Myocyte (in vitro differentiated cells): Measurements from ENCODE around the gene RACGAP1. TPM values are rescaled to one million over a fixed set of nuclear protein-coding genes. Genes with fewer than 3 reads are reported as not detected.

Source experiments
- DNase-seq: peaks from one replicate; pipeline ENCODE4 v3.0.0-alpha.2; 2012; ENCODE audit warnings: low read depth
- total RNA-seq: library from RNA; depleted of rRNA; stranded (reverse); fragments of >200 nt; gene quantifications from 2 replicates; pipeline ENCODE4 v1.2.3, GENCODE V29; 2014

RACGAP1 gene
- total RNA-seq, 1 donor from 2014 or later = 12.8 TPM

DNA sequence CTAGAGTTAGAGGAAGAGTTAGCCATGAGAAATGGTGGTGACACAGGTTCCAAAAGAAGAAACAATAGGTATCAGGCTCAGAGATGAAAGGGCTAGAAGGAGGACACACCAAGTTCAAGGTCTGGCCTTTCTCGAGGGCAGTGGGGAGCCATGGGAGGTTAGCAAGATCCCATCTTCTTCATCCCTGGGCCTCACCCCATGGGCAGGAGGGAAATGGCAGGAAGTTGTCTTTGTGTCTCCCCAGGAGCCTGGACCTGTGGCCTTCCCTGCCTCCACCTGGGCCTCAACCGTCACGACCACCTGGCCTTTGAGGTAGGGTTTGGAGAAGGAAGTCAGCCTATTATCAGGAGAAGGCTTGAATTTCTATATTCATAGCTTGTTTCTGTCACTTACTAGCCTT, 80.6 kb downstream of the RACGAP1 start:
- no peak for DNase-seq

- no peak for DNase-seq
These were observed 81.2 kb downstream of the RACGAP1 start for GRCh38 chr12:49944046-49944445.

DNA sequence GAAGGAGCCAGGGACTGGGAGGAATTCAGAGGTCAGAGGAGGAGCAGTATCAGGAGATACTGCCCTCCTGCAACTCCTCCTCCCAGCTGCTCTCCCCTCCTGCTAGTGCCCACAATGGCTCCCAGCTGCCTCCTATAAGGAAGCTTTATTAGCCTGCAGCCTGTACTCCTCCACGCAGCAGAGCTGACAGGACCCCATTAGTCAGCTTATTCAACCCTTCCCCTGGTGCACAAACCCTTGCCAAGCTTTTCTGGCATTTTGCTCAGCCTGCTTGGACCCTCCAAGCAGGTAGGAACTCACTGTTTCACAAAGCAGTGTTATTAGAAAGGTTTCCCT, 81.7 kb downstream of the RACGAP1 start:
- DNase-seq = no peak

- DNase-seq = no peak
These were observed 82.2 kb downstream of the RACGAP1 start for GRCh38 chr12:49942921-49943624.

- DNase-seq = no peak
These were observed 82.8 kb downstream of the RACGAP1 start for GRCh38 chr12:49942512-49942893.

GRCh38 chr12:49941556-49942511, 83.5 kb downstream of the RACGAP1 start:
- DNase-seq = no peak

DNA sequence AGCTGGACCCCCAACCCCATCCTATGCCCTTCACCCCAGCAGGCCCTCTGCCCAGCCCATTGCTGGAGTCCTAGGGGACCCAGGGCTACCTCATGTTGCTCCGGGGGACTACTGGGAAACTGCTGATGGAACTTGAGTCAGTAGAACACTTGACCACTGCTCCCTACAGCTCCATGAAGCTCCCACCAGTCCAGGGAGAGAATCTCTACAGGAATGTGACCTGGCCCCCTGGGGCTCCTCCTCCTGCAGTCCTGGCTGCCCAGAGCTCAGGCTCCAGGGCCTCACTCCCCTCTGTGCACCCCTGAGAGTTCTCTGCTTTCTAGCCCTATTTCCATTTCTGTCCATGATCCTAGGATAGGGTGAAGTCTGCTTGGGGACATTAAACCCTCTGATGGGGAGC, 85.6 kb downstream of the RACGAP1 start:
- DNase-seq = no peak

DNA sequence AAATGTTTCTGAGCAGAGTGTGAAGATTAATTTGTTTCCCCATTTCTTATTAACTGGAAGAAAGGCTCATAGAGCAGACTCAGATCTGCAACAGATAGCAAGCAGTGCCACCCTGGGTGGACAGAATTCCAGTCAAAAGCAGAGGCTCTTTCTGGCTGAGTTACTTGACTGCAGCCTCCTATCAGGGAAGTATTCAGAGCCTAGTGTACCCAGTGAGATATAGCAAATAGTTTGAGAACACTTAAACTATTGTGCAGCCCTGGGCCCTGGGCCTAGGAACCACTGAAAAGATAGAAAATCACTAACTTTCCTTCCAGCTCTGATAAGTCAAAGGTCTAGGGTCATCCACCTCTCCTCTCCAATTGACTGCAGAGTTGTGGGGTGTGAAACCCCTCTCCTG, 86.0 kb downstream of the RACGAP1 start:
- DNase-seq = no peak

Other genes starting within 250 kb of the RACGAP1 start
- 95.7 and 112 TPM in 2 replicates for gene NCKAP5L, start 197.1 kb downstream of the RACGAP1 start, total RNA-seq
- gene BCDIN3D, start 182.4 kb downstream of the RACGAP1 start, total RNA-seq = 4.3 and 4.9 TPM in 2 replicates
- gene FAIM2, start 121.6 kb downstream of the RACGAP1 start, total RNA-seq = 1.9 and 2.3 TPM in 2 replicates
- gene AQP2, start 74.8 kb downstream of the RACGAP1 start, total RNA-seq = not detected in 2 replicates
- not detected in 2 replicates for gene AQP5, start 63.6 kb downstream of the RACGAP1 start, total RNA-seq
- gene AQP6, start 52.5 kb downstream of the RACGAP1 start, total RNA-seq = 0.05 TPM in 1 of 2 replicates, not detected in the other
- gene ASIC1, start 32.1 kb upstream of the RACGAP1 start, total RNA-seq = 4.5 and 8.2 TPM in 2 replicates
- 32.0 and 36.0 TPM in 2 replicates for gene SMARCD1, start 59.8 kb upstream of the RACGAP1 start, total RNA-seq
- gene GPD1, start 78.5 kb upstream of the RACGAP1 start, total RNA-seq = 39.9 and 54.1 TPM in 2 replicates
- gene COX14, start 86.7 kb upstream of the RACGAP1 start, total RNA-seq = 34.4 and 40.8 TPM in 2 replicates
- gene CERS5, start 141.9 kb upstream of the RACGAP1 start, total RNA-seq = 21.4 and 25.3 TPM in 2 replicates